ENCODE results near the gene BRSK2.

Gene BRSK2

DNA sequence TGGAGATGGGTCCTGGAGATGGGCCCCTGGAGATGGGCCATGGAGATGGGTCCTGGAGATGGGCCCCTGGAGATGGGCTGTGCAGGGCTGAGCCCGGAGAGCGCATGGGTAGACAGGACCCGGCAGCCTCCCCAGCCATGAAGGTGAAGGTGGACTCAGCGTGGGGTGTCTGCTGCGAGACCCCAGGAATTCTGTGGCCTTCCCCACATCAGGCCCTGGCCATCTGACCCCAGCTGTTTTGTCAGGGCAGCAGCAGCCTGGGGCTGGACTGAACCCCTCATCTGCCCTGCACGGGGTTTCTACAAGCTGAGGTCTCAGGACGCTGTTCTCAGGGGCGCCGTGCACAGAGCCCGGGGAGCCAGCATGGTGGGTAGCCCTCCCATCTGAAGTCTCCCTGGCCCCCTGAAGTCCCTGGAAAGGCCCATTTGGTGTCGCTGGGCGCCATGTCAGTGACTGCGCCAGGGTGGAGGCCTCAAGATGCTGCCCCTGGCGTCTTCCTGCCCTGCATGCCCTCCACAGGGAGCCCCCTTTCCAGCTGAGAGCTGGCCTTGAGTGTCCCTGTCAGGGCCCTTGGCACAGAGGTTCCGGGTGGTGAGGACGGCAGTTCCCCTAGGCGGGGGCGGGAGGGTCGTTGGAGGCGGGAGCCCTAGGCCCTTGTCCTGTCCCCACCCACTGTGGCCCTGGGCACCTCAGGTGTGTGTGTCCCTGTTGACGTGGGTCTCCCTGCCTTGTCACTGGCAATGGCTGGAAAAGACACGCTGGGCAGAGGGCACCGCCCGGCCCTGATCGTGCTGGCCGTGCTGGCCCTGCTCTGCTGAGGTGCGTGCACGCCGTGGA, 5.4 kb downstream of the BRSK2 start:
- H3K36me3 Mint-ChIP-seq: no peaks in the 10 kb centered on the region
- no peak overlapping the region for H3K27ac Mint-ChIP-seq
- peaks cover 2% of the 10 kb centered on the region for H3K4me1 Mint-ChIP-seq
- DNase-seq: no peak
- H3K27me3 Mint-ChIP-seq: peaks cover 30% of the 10 kb centered on the region
- no peak overlapping the region for H3K4me3 Mint-ChIP-seq
- no peaks in the 10 kb centered on the region for H3K9me3 Mint-ChIP-seq
- CTCF ChIA-PET: no interaction called here

- no peaks in the 10 kb centered on the region for H3K36me3 Mint-ChIP-seq
- H3K27me3 Mint-ChIP-seq: peaks cover 27% of the 10 kb centered on the region
- no peak for DNase-seq
- H3K4me3 Mint-ChIP-seq: no peak overlapping the region
- no peak overlapping the region for H3K27ac Mint-ChIP-seq
- CTCF ChIA-PET: no interaction called here
- no peaks in the 10 kb centered on the region for H3K9me3 Mint-ChIP-seq
- peaks cover 2% of the 10 kb centered on the region for H3K4me1 Mint-ChIP-seq
Measured at GRCh38 chr11:1395773-1396374, 6.1 kb downstream of the BRSK2 start.

DNA sequence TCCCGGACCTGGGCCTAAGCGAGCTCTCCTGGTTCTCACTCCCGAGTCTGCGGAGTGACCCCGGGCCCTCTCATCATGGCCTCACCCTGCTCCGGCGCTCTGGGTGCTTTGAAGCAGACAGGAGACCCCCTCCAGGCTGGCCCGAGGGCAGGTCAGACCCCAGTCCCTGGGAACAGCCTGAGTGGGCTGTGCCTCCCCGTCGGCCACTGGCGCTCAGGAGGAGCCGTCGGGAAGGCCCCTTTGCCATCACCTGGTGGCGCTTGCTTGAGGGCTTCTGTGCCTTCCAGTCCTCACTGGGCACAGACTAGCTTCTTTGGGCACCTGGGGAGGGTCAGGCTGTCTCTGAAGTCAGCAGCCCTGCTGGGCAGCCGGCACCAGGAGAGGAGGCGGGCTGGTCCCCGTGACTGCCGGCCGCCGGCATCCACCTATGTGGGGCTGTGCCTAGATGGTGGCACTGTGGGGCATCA, 6.7 kb downstream of the BRSK2 start:
- Mint-ChIP-seq H3K4me1 (no peaks in the 10 kb centered on the region), H3K27me3 (peaks cover 25% of the 10 kb centered on the region), H3K9me3 (no peaks in the 10 kb centered on the region), H3K36me3 (no peaks in the 10 kb centered on the region), H3K4me3 (no peak overlapping the region), H3K27ac (no peak overlapping the region)
- no peak for DNase-seq
- CTCF ChIA-PET: no interaction called here

DNA sequence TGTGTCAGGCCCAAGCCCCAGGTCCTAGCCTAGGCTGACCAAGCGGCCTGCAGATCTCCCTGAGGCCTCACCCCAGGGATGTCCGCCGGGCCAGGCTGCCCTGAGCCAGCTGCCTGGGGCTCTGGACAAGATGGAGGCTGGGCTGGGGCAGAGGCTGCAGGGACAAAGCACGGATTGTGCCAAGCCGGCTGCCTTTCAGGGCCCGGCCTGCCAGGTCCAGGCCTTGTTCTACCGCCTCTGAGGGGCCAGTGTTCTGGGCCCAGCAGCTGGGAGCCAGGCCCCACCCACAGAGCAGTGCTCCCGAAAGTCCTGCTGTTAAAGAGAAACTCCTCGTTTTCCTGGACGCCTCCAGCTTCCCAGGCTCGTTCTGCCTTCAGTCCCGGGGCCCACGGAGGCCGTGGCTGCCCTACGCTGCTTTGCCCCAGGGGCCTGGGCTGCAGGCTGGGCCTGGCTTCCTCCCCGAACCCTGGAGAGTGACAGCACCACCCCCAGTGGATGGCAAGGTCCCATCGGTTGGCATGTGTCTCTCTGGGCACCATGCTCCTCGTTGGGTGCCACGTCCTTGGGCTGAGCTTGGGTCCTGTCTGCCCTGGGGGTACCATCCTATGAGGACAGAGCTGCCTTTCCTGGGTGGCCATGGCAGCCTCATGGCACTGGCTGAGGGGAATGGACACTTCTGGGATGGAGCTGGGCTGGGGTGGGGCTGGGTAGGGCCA, 7.6 kb downstream of the BRSK2 start:
- H3K9me3 Mint-ChIP-seq: no peaks in the 10 kb centered on the region
- H3K4me3 Mint-ChIP-seq: no peak overlapping the region
- no peaks in the 10 kb centered on the region for H3K4me1 Mint-ChIP-seq
- CTCF ChIA-PET: no interaction called here
- H3K36me3 Mint-ChIP-seq: no peaks in the 10 kb centered on the region
- H3K27me3 Mint-ChIP-seq: peaks cover 18% of the 10 kb centered on the region
- DNase-seq: no peak
- H3K27ac Mint-ChIP-seq: no peak overlapping the region

- H3K27me3 Mint-ChIP-seq: peaks cover 11% of the 10 kb centered on the region
- H3K36me3 Mint-ChIP-seq: no peaks in the 10 kb centered on the region
- CTCF ChIA-PET: no interaction called here
- H3K9me3 Mint-ChIP-seq: no peaks in the 10 kb centered on the region
- DNase-seq: no peak
- H3K4me1 Mint-ChIP-seq: no peaks in the 10 kb centered on the region
- H3K27ac Mint-ChIP-seq: no peak overlapping the region
- no peak overlapping the region for H3K4me3 Mint-ChIP-seq
Measured at GRCh38 chr11:1397862-1398527, 8.3 kb downstream of the BRSK2 start.

DNA sequence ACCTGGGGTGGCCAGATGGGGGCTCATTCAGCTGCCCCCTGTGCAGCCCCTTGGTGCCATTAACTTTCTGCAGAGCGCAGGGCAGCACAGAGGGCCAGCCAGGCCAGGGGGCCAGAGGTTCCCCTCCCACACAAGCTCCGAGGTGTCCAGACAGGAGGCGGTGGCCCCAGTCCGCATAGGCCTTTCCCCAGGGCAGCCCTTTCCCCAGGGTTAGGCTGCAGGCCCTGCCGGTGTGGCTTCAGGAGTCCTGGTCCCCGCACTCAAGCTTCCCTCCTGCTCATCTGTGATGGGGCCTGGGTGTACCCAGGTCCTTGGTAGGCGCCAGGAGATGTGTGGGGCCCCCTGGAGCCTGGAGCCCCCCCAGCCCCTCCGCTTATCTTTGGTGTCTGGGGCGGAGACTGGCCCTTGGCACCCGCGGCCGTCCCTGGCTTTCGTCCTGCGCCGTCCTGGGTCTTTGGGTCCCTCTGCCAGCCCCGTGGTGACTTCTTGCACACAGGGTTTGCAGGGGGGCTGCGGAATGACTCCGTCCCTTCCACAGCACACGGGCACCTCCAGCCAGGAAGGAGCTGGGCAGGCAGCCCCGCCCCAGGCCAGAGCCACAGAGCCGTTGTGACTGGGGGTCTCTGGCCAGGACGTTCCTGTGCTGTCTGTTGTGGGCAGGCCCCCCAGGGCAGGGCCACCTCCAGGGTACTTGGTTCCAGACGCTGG, 8.9 kb downstream of the BRSK2 start:
- Mint-ChIP-seq H3K27ac (no peak overlapping the region), H3K4me3 (no peak overlapping the region), H3K36me3 (no peaks in the 10 kb centered on the region), H3K4me1 (no peaks in the 10 kb centered on the region), H3K9me3 (no peaks in the 10 kb centered on the region), H3K27me3 (peaks cover 5% of the 10 kb centered on the region)
- CTCF ChIA-PET: no interaction called here
- no peak for DNase-seq

- no peak for DNase-seq
- H3K27me3 Mint-ChIP-seq: peaks cover 5% of the 10 kb centered on the region
- CTCF ChIA-PET: no interaction called here
- H3K4me1 Mint-ChIP-seq: no peaks in the 10 kb centered on the region
- H3K36me3 Mint-ChIP-seq: no peaks in the 10 kb centered on the region
- no peak overlapping the region for H3K27ac Mint-ChIP-seq
- no peaks in the 10 kb centered on the region for H3K9me3 Mint-ChIP-seq
- H3K4me3 Mint-ChIP-seq: no peak overlapping the region
Measured at GRCh38 chr11:1399386-1400316, 9.9 kb downstream of the BRSK2 start.

DNA sequence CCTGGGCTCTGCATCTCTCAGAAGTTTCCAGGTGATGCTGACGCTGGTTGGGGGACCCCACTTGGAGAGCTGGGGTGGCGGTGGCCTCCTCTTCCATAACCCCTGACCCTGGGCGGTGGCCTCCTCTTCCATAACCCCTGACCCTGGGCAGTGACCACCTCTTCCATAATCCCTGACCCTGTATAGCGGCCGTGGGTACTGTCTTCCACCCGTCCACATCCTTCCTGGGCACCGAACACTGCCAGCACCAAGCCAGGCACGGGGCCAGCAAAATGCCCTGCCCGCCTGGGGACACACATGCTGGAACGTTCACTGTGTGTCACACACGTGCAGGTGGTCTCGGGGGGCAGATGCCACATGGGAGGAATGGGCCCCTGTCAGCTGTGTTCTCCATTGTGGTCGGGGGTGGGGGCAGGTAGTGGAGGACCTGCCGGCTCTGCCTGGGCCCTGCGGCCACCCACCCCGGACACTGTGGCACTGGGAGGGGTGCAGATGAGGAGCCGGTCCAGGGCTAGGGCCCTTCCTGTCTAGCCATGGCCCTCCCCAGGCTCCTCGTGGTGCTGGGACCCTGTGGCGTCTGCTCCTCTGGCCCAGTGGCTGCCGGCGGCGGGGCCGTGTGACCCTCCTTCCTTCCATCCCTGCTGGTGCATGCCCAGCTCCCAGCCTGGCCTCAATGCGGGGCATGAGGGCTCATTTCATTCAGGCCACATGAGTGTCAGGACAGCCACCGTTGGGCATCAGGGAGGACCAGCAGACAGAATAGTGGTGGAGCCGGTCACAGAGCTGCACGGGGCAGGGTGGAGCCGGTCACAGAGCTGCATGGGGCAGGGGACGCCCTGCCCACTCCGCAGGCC, 10.8 kb downstream of the BRSK2 start:
- H3K4me3 Mint-ChIP-seq: no peak overlapping the region
- CTCF ChIA-PET: no interaction called here
- no peaks in the 10 kb centered on the region for H3K4me1 Mint-ChIP-seq
- H3K27ac Mint-ChIP-seq: no peak overlapping the region
- no peak for DNase-seq
- peaks cover 5% of the 10 kb centered on the region for H3K27me3 Mint-ChIP-seq
- H3K36me3 Mint-ChIP-seq: no peaks in the 10 kb centered on the region
- H3K9me3 Mint-ChIP-seq: no peaks in the 10 kb centered on the region

GRCh38 chr11:1401171-1401445, 11.4 kb downstream of the BRSK2 start:
- no peak overlapping the region for H3K4me3 Mint-ChIP-seq
- no peak for DNase-seq
- H3K9me3 Mint-ChIP-seq: no peaks in the 10 kb centered on the region
- peaks cover 5% of the 10 kb centered on the region for H3K27me3 Mint-ChIP-seq
- CTCF ChIA-PET: no interaction called here
- no peaks in the 10 kb centered on the region for H3K4me1 Mint-ChIP-seq
- H3K27ac Mint-ChIP-seq: no peak overlapping the region
- no peaks in the 10 kb centered on the region for H3K36me3 Mint-ChIP-seq

DNA sequence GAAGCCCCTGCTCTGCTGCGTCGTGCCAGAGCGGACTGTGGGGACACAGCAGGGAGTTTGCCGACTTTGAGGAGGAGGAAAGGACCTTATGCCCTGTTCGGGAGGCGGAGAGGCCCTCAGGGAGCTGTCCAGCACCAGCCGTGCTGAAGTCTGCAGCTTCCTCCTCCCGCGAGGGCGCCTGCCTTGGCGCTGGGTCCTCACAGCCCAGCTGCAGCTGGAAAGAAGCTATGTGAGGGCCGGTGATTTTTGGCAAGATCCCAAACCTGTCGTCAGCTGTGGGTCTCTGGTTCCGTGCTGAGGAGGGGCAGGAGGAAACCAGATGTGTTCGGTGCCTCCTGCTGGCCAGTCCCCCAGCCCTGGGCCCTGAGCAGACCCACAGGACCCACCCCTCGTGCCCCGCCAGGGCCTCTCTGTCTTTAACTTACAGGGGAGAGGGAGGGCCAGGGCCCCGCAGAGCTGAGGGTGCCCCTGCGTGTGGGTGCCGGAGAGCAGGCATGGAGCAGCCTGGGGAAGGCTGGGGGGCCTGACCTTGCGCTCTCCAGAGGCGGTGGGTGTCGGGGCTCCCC, 12.0 kb downstream of the BRSK2 start:
- no peak overlapping the region for H3K4me3 Mint-ChIP-seq
- H3K27ac Mint-ChIP-seq: no peak overlapping the region
- DNase-seq: peak; percentile 75
- no peaks in the 10 kb centered on the region for H3K36me3 Mint-ChIP-seq
- H3K27me3 Mint-ChIP-seq: peaks cover 5% of the 10 kb centered on the region
- no peaks in the 10 kb centered on the region for H3K4me1 Mint-ChIP-seq
- CTCF ChIA-PET: interaction anchor here (1.2 kb wide), 1 partner anchor 9 kb away, joined by 3 read pairs; no protein-coding TSS in a partner anchor
- no peaks in the 10 kb centered on the region for H3K9me3 Mint-ChIP-seq

DNA sequence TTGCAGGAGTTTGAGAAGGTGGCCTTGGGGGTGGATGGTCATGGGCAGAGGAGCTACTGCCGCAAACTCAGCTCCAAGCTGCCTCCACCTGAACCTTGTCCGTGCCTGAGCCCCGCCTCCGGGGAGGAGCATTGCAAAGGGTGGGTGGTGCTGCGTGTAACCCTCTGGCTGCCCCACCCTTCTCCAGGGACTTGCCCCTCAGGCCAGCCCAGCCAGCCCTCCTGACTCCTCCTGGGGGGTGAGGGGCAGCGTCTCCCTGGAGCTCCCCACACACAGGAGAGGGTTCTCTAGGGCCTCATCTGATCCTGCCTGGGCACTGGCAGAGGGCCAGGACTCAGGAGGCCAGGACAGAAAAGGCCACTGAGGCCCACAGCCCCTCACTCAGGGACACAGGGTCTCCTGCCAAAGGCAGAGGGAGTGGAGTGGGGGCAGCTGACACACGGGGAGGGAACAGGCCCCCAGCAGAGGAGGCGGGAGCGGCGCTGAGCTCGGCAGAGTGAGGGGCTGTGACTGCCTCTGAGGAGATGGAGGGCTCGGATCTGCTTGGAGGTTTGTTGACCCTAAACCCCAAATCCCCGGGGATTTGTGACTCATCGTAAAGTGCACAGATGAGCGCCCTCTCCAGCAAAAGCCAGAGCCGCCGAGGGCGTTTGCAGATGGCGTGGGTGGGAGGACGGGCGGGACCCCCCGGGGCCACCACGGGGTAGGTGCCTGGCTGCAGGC, 12.8 kb downstream of the BRSK2 start:
- Mint-ChIP-seq H3K27me3 (peaks cover 5% of the 10 kb centered on the region), H3K36me3 (no peaks in the 10 kb centered on the region)

More for the DNA sequence above, 12.8 kb downstream of the BRSK2 start:
- DNase-seq: no peak
- Mint-ChIP-seq H3K4me1 (no peaks in the 10 kb centered on the region), H3K9me3 (no peaks in the 10 kb centered on the region), H3K27ac (no peak overlapping the region), H3K4me3 (no peak overlapping the region)
- CTCF ChIA-PET: interaction anchor here (1.2 kb wide), 1 partner anchor 10 kb away, joined by 3 read pairs; no protein-coding TSS in a partner anchor
